Keratinocyte (primary cell): ENCODE data around the gene P2RX2. TPM values are rescaled to one million over a fixed set of nuclear protein-coding genes. Genes with fewer than 3 reads are reported as not detected.

Experiments
- DNase-seq: peaks from one replicate; pipeline ENCODE4 v3.0.0-alpha.2; 2011; ENCODE audit warnings: low read depth, missing footprints, low spot score
- FAIRE-seq: peaks from 2 replicates; lab custom pipeline; 2011; peaks lifted over from hg19 to GRCh38; lab: Jason Lieb, UNC
- H2AFZ ChIP-seq: 2 replicates; pipeline ENCODE4 v1.6.0; 2012; ENCODE audit warnings: low read length, control low read depth, inconsistent platforms; ENCODE audit not compliant: control insufficient read depth
- H3K27ac ChIP-seq: 2 replicates; pipeline ENCODE4 v1.5.1; 2011; ENCODE audit warnings: low read length; ENCODE audit not compliant: control insufficient read depth, insufficient read depth
- H3K27me3 ChIP-seq: 3 replicates; pipeline ENCODE4 v1.6.0; 2011; ENCODE audit warnings: low read length; ENCODE audit not compliant: control insufficient read depth, insufficient read depth; ENCODE audit errors: extremely low read depth
- H3K36me3 ChIP-seq, 2 experiments: 2 replicates in 1 of 2; 3 replicates in 1 of 2; pipeline ENCODE4 v1.5.1; 2011; ENCODE audit warnings: low read length in 2 of 2, mild to moderate bottlenecking in 1 of 2; ENCODE audit not compliant: control insufficient read depth in 2 of 2, insufficient read depth in 2 of 2; ENCODE audit errors: extremely low read depth in 1 of 2
- H3K4me1 ChIP-seq: 3 replicates; pipeline ENCODE4 v1.5.1; 2011; ENCODE audit warnings: low read length; ENCODE audit not compliant: control insufficient read depth, insufficient read depth; ENCODE audit errors: extremely low read depth
- H3K4me2 ChIP-seq: 3 replicates; pipeline ENCODE4 v1.6.0; 2011; ENCODE audit warnings: low read depth, low read length; ENCODE audit not compliant: control insufficient read depth, insufficient read depth; ENCODE audit errors: extremely low read depth
- H3K4me3 ChIP-seq, 3 experiments: fragments of 200-600 bp in 1 of 3; sonication (generic) in 1 of 3; 2 replicates in 2 of 3; 3 replicates in 1 of 3; pipeline ENCODE4 v1.5.1; 2011 to 2016; ENCODE audit warnings: low read length in 3 of 3, mild to moderate bottlenecking in 3 of 3, control low read depth in 2 of 3, inconsistent platforms in 1 of 3, low read depth in 1 of 3, mixed read lengths in 1 of 3, mixed run types in 1 of 3, moderate library complexity in 1 of 3; ENCODE audit not compliant: control insufficient read depth in 2 of 3, insufficient read depth in 2 of 3; ENCODE audit errors: extremely low read depth in 1 of 3
- H3K79me2 ChIP-seq: 2 replicates; pipeline ENCODE4 v1.6.0; 2012; ENCODE audit warnings: low read length; ENCODE audit not compliant: control insufficient read depth, insufficient read depth
- H3K9ac ChIP-seq: 3 replicates; pipeline ENCODE4 v1.6.0; 2011; ENCODE audit warnings: low read length; ENCODE audit not compliant: control insufficient read depth, insufficient read depth; ENCODE audit errors: extremely low read depth
- H3K9me1 ChIP-seq: 3 replicates; pipeline ENCODE4 v1.6.0; 2011; ENCODE audit warnings: low read length; ENCODE audit not compliant: control insufficient read depth, insufficient read depth; ENCODE audit errors: extremely low read depth
- H3K9me3 ChIP-seq: 2 replicates; pipeline ENCODE4 v1.5.1; 2012; ENCODE audit warnings: low read depth, low read length; ENCODE audit not compliant: control insufficient read depth
- H4K20me1 ChIP-seq: 3 replicates; pipeline ENCODE4 v1.6.0; 2011; ENCODE audit warnings: low read length; ENCODE audit not compliant: control insufficient read depth, insufficient read depth; ENCODE audit errors: extremely low read depth
- CTCF ChIP-seq, 3 experiments: IDR thresholded peaks in 1 of 3; conservative IDR thresholded peaks in 1 of 3; optimal IDR thresholded peaks in 1 of 3; 2 replicates in 2 of 3; 3 replicates in 1 of 3; pipeline versions ENCODE3 to v1.5.1; 2011; ENCODE audit warnings: low read length in 3 of 3, mild to moderate bottlenecking in 3 of 3, moderate library complexity in 2 of 3, control low read depth in 1 of 3, inconsistent platforms in 1 of 3; ENCODE audit not compliant: insufficient read depth in 2 of 3; ENCODE audit errors: extremely low read depth in 1 of 3
- EZH2 ChIP-seq: IDR thresholded peaks from one replicate; pipeline ENCODE4 v1.6.1; 2012; ENCODE audit warnings: inconsistent platforms, mild to moderate bottlenecking, low read length, moderate library complexity
- dilution Hi-C: fragments of 300-500 bp; cut with MboI; formaldehyde crosslinking; loops from one replicate; pipeline ENCODE4 v1.7.0; 2020; ENCODE audit warnings: low sequenced_read_pairs; ENCODE audit not compliant: extremely low pct_ligation_motif_present
- polyA plus RNA-seq, 5 experiments: library from polyadenylated mRNA; depleted of rRNA in 3 of 5; stranded (reverse) in 3 of 5; stranded (forward) in 1 of 5; unstranded in 1 of 5; fragments of >200 nt; gene quantifications; 1 replicate in 1 of 5; 2 replicates in 3 of 5; 3 replicates in 1 of 5; pipeline versions ENCODE4 v1.2.1 to v1.2.3, GENCODE V29; 2011 to 2012; ENCODE audit warnings: missing spikeins in 2 of 5, low read depth in 1 of 5, low replicate concordance in 1 of 5

Gene P2RX2
- polyA plus RNA-seq, 1 donor (not counting 4 experiments of a cell fraction or from before 2014, with no cell fraction given) = not detected

- dilution Hi-C loops = no loop called here
- no peak for DNase-seq
- no peak for FAIRE-seq
- no peaks in the 10 kb centered on the region for H3K27me3 ChIP-seq
- H3K9me1 ChIP-seq = no peaks in the 10 kb centered on the region
- H4K20me1 ChIP-seq = no peaks in the 10 kb centered on the region
- no peak overlapping the region for H2AFZ ChIP-seq
- H3K79me2 ChIP-seq = no peaks in the 10 kb centered on the region
- peaks cover 11 to 31% of the 10 kb centered on the region in 2 experiments for H3K36me3 ChIP-seq
- no peaks in the 10 kb centered on the region for H3K9me3 ChIP-seq
- H3K27ac ChIP-seq = no peak overlapping the region
- H3K4me1 ChIP-seq = no peaks in the 10 kb centered on the region
- H3K4me3 ChIP-seq = no peak overlapping the region
- TF ChIP-seq CTCF (optimal IDR thresholded peaks at IDR 0.05 in 1 of 3, IDR thresholded peaks at IDR 0.05 in 1 of 3, conservative IDR thresholded peaks at IDR 0.05 in 1 of 3; ENCODE audit: extremely low read depth in 1 of 3, insufficient read depth in 2 of 3, low read length in 3 of 3) (no peak), EZH2 (no peak)
- H3K4me2 ChIP-seq = no peak overlapping the region
- no peak overlapping the region for H3K9ac ChIP-seq
These were observed 10.8 kb downstream of the P2RX2 start for GRCh38 chr12:132629330-132629729.

- Histone ChIP-seq H3K9me1 (no peaks in the 10 kb centered on the region), H3K9ac (no peak overlapping the region), H3K9me3 (no peaks in the 10 kb centered on the region), H3K79me2 (no peaks in the 10 kb centered on the region), H3K4me1 (no peaks in the 10 kb centered on the region), H3K4me2 (no peak overlapping the region), H3K27me3 (no peaks in the 10 kb centered on the region), H2AFZ (no peak overlapping the region), H3K36me3 (peaks cover 11 to 36% of the 10 kb centered on the region in 2 experiments), H3K27ac (no peak overlapping the region), H3K4me3 (no peak overlapping the region), H4K20me1 (no peaks in the 10 kb centered on the region)
- DNase-seq = no peak
- no peak for FAIRE-seq
- dilution Hi-C loops = no loop called here
- TF ChIP-seq EZH2 = no peak
- TF ChIP-seq CTCF (optimal IDR thresholded peaks at IDR 0.05 in 1 of 3, IDR thresholded peaks at IDR 0.05 in 1 of 3, conservative IDR thresholded peaks at IDR 0.05 in 1 of 3; ENCODE audit: extremely low read depth in 1 of 3, insufficient read depth in 2 of 3, low read length in 3 of 3) = no peak
These were observed 12.1 kb downstream of the P2RX2 start for GRCh38 chr12:132630672-132631071.
